Esophagus muscularis mucosa (tissue), 4 donors: Measurements from ENCODE around the gene TK2. TPM values are rescaled to one million over a fixed set of nuclear protein-coding genes. Genes with fewer than 3 reads are reported as not detected.
"Not testable (repeated sequence)": the region's sequence is repeated elsewhere in the genome, so short reads cannot be mapped to it uniquely, and the experiment has no call there.

Source experiments
- DNase-seq: peaks from one replicate; pipeline ENCODE4 v3.0.0-alpha.2; 2017; ENCODE audit errors: extremely low spot score
- H3K27ac ChIP-seq, 4 donors: fragments of 200-600 bp; sonication (generic); replicated peaks in 1 of 4; 1 replicate in 3 of 4; 2 replicates in 1 of 4; pipeline ENCODE4 v1.5.1; 2016 to 2019; ENCODE audit warnings: mild to moderate bottlenecking in 1 of 4
- H3K27me3 ChIP-seq, 4 donors: fragments of 200-600 bp; sonication (generic); one replicate each; pipeline versions ENCODE4 v1.5.1 to v1.6.0; 2016 to 2019
- H3K36me3 ChIP-seq, 4 donors: fragments of 200-600 bp; sonication (generic); one replicate each; pipeline ENCODE4 v1.5.1; 2016 to 2019
- H3K4me1 ChIP-seq, 4 donors: fragments of 200-600 bp; sonication (generic); one replicate each; pipeline ENCODE4 v1.5.1; 2016 to 2019
- H3K4me3 ChIP-seq, 4 donors: fragments of 200-600 bp; sonication (generic); 1 replicate in 2 of 4; 2 replicates in 2 of 4; pipeline ENCODE4 v1.5.1; 2016 to 2019; ENCODE audit warnings: mild to moderate bottlenecking in 4 of 4, moderate library complexity in 1 of 4
- H3K9me3 ChIP-seq, 4 donors: fragments of 200-600 bp; sonication (generic); 1 replicate in 3 of 4; 2 replicates in 1 of 4; pipeline ENCODE4 v1.5.1; 2016 to 2019
- EP300 ChIP-seq: sonication (generic); formaldehyde crosslinking; IDR thresholded peaks from one replicate; pipeline ENCODE4 v1.6.1; 2017; ENCODE audit warnings: antibody characterized with exemption
- POLR2A ChIP-seq: fragments of 450-650 bp; IDR thresholded peaks from one replicate; pipeline ENCODE4 v1.6.1; 2017; ENCODE audit warnings: antibody characterized with exemption, moderate library complexity, mild to moderate bottlenecking, low read depth
- POLR2AphosphoS5 ChIP-seq, 2 donors: sonication (generic); formaldehyde crosslinking; IDR thresholded peaks; one replicate each; pipeline ENCODE4 v1.6.1; 2017; ENCODE audit warnings: antibody characterized with exemption in 2 of 2
- WGBS: methylation state at CpG from one replicate; pipeline ENCODE4 v1.1.5; 2018; 5-methylcytosine and 5-hydroxymethylcytosine counted together
- intact Hi-C: fragments of 100-400 bp; cut with DNase I; formaldehyde crosslinking; loops from one replicate; pipeline ENCODE4 v1.15.1; 2023
- total RNA-seq, 4 donors: library from RNA; depleted of rRNA; stranded (reverse); fragments of >200 nt; gene quantifications; one replicate each; pipeline versions ENCODE4 v1.1.0 to v1.2.1, GENCODE V29; 2016
- TF ChIP-seq, protein P1 (sequence below), 3 experiments: fragments of 200-600 bp in 2 of 3; fragments of 450-650 bp in 1 of 3; sonication (generic) in 2 of 3; IDR thresholded peaks; one replicate each; pipeline ENCODE4 v1.5.1; 2017 to 2019; ENCODE audit warnings: antibody characterized with exemption in 3 of 3, mild to moderate bottlenecking in 2 of 3, moderate library complexity in 1 of 3

Gene TK2
- total RNA-seq, 4 donors from 2014 or later: 26.3 to 35.2 (median 30.0) TPM

DNA sequence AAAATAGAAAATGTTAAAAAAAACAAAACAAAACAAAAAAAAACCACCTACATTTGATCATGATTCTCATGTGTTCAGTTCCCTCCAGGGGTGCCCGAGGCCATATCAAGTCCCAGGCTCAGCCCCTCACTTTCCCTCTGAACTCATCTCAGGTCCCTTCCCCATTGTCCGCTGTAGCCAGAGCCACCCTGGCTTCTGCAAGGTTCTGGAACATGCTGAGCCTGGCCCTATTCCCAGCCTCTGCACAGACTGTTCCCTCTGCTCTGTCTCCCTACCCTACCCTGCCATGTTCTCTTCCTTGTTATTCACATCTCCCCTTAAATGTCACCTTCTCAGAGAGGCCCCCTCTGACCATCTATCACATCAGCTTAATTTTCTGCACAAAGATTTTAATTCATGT lies 46.9 kb downstream of the TK2 start:
- no peak for DNase-seq
- TF ChIP-seq, protein P1, sequence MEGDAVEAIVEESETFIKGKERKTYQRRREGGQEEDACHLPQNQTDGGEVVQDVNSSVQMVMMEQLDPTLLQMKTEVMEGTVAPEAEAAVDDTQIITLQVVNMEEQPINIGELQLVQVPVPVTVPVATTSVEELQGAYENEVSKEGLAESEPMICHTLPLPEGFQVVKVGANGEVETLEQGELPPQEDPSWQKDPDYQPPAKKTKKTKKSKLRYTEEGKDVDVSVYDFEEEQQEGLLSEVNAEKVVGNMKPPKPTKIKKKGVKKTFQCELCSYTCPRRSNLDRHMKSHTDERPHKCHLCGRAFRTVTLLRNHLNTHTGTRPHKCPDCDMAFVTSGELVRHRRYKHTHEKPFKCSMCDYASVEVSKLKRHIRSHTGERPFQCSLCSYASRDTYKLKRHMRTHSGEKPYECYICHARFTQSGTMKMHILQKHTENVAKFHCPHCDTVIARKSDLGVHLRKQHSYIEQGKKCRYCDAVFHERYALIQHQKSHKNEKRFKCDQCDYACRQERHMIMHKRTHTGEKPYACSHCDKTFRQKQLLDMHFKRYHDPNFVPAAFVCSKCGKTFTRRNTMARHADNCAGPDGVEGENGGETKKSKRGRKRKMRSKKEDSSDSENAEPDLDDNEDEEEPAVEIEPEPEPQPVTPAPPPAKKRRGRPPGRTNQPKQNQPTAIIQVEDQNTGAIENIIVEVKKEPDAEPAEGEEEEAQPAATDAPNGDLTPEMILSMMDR (IDR thresholded peaks at IDR 0.05): no peak
- no peak for TF ChIP-seq POLR2A
- no peak for TF ChIP-seq EP300
- TF ChIP-seq POLR2AphosphoS5 (IDR thresholded peaks at IDR 0.05): no peak
- H3K27ac ChIP-seq: peak overlapping the region in 3 of 4 donors; percentile 18 to 64 (median 57)

DNA sequence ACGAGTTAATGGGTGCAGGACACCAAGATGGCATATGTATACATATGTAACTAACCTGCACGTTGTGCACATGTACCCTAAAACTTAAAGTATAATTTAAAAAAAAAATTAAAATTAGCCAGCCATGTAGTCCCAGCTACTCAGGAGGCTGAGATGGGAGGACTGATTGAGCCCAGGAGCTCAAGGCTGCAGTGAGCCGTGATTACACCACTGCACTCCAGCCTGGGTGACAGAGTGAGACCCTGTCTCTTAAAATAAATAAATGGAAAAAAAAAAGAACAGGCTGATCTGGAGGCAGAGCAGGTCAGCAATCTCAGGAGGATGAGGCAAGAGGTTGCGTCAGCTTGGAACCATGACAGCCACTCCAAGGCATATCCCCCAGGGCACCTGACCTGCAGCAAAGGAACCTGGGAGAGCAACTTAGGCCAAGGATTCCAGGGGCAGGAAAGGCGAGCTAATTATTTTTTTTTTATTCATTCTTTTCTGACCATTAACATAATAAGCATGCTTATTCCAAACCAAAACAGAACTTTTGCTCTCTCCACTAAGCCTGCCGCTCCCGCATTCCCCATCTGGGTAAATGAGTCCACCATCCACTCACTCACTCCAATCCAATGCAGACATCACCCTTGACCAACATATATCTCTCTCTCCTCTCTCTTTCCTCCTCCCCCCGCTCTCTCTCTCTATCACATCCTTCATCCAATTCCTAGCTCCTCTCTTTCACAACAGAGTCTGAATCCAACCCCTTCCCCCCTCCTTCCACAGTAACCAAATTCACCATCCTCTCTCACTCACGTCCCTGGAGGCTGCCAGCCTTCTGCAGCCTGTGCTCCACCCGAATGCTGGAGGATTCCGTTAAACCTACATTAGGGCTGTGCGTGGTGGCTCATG lies 47.7 kb downstream of the TK2 start:
- Histone ChIP-seq H3K4me3 (no peak overlapping the region), H3K9me3 (no peaks in the 10 kb centered on the region), H3K4me1 (peaks cover 13 to 25% (median 22%) of the 10 kb centered on the region in 4 donors), H3K36me3 (peaks cover 0 to 9% (median 3%) of the 10 kb centered on the region in 4 donors), H3K27me3 (no peaks in the 10 kb centered on the region), H3K27ac (peak overlapping the region; percentile 18 to 64 (median 43))
- TF ChIP-seq EP300 (no peak), POLR2AphosphoS5 (IDR thresholded peaks at IDR 0.05) (peak; percentile 49 to 55), POLR2A (no peak)
- TF ChIP-seq, protein P1 (IDR thresholded peaks at IDR 0.05): no peak
- WGBS: 82% methylated on average over 12 of the region's 12 CpGs
- intact Hi-C loops: no loop called here
- no peak for DNase-seq

More for the DNA sequence above, 46.9 kb downstream of the TK2 start:
- WGBS: 80% methylated on average over 2 of the region's 2 CpGs
- intact Hi-C loops: no loop called here
- H3K27me3 ChIP-seq: no peaks in the 10 kb centered on the region
- H3K4me1 ChIP-seq: peaks cover 13 to 29% (median 24%) of the 10 kb centered on the region in 4 donors
- H3K4me3 ChIP-seq: no peak overlapping the region
- H3K36me3 ChIP-seq: peaks cover 0 to 11% (median 4%) of the 10 kb centered on the region in 4 donors
- H3K9me3 ChIP-seq: no peaks in the 10 kb centered on the region

DNA sequence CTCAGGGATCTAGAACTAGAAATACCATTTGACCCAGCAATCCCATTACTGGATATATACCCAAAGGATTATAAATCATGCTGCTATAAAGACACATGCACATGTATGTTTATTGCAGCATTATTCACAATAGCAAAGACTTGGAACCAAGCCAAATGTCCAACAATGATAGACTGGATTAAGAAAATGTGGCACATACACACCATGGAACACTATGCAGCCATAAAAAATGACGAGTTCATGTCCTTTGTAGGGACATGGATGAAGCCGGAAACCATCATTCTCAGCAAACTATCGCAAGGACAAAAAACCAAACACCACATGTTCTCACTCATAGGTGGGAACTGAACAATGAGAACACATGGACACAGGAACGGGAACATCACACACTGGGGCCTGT lies 48.4 kb downstream of the TK2 start:
- H3K27me3 ChIP-seq, DNase-seq, H3K9me3 ChIP-seq, H3K27ac ChIP-seq, intact Hi-C loops, H3K36me3 ChIP-seq, H3K4me3 ChIP-seq: not testable (repeated sequence)
- peaks cover 13 to 25% (median 22%) of the 10 kb centered on the region in 4 donors for H3K4me1 ChIP-seq
- WGBS: 95% methylated on average over 2 of the region's 4 CpGs

DNA sequence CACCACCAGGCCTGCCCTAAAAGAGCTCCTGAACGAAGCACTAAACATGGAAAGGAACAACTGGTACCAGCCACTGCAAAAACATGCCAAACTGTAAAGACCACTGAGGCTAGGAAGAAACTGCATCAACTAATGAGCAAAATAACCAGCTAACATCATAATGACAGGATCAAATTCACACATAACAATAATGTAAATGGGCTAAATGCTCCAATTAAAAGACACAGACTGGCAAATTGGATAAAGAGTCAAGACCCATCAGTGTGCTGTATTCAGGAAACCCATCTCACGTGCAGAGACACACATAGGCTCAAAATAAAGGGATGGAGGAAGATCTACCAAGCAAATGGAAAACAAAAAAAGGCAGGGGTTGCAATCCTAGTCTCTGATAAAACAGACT lies 52.0 kb downstream of the TK2 start:
- H3K27ac ChIP-seq, H3K4me3 ChIP-seq, intact Hi-C loops, H3K9me3 ChIP-seq, H3K27me3 ChIP-seq, DNase-seq: not testable (repeated sequence)
- Histone ChIP-seq H3K36me3 (peaks cover 0 to 12% (median 0%) of the 10 kb centered on the region in 4 donors), H3K4me1 (peaks cover 9 to 12% (median 11%) of the 10 kb centered on the region in 4 donors)
- WGBS: 95% methylated on average over 2 of the region's 2 CpGs

DNA sequence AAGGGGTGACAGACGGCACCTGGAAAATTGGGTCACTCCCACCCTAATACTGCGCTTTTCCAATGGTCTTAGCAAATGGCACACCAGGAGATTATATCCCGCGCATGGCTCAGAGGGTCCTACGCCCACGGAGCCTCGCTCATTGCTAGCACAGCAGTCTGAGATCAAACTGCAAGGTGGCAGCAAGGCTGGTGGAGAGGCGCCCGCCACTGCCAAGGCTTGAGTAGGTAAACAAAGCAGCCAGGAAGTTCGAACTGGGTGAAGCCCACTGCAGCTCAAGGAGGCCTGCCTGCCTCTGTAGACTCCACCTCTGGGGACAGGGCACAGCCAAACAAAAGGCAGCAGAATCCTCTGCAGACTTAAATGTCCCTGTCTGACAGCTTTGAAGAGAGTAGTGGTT lies 53.7 kb downstream of the TK2 start:
- H3K4me1 ChIP-seq, H3K27ac ChIP-seq, DNase-seq, H3K9me3 ChIP-seq, H3K4me3 ChIP-seq, intact Hi-C loops, H3K27me3 ChIP-seq: not testable (repeated sequence)
- WGBS: 98% methylated on average over 10 of the region's 10 CpGs
- H3K36me3 ChIP-seq: peaks cover 0 to 15% (median 0%) of the 10 kb centered on the region in 4 donors

DNA sequence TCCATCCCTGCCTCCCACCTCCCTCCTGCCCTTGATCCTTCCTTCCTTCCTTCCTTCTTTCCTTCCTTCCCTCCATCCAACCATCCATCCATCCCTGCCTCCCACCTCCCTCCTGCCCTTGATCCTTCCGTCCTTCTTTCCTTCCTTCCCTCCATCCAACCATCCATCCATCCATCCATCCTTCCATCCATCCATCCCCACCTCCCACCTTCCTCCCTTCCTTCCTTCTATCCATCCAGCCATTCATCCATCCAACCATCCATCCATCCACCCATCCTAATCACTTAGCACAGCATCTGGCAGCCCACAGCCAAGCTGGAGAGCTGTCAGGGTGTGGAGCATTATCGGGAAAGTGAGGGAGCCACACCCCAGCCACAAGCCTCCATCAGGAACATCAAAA lies 54.5 kb downstream of the TK2 start:
- Histone ChIP-seq H3K4me1 (no peaks in the 10 kb centered on the region), H3K27ac (no peak overlapping the region), H3K4me3 (no peak overlapping the region), H3K36me3 (peaks cover 0 to 15% (median 0%) of the 10 kb centered on the region in 4 donors), H3K9me3 (no peaks in the 10 kb centered on the region), H3K27me3 (no peaks in the 10 kb centered on the region)
- WGBS: 94% methylated on average over 2 of the region's 2 CpGs
- no peak for DNase-seq
- intact Hi-C loops: no loop called here
- no peak for TF ChIP-seq POLR2A
- TF ChIP-seq, protein P1 (IDR thresholded peaks at IDR 0.05): no peak
- TF ChIP-seq EP300: no peak
- TF ChIP-seq POLR2AphosphoS5 (IDR thresholded peaks at IDR 0.05): no peak
